HG03025 (cell line): ENCODE results near the gene HOXA1.
A peak's percentile ranks its signal among the peaks of the same experiment; 100 is the strongest.

Source experiments
- ATAC-seq: cut with Tn5 transposase; IDR thresholded peaks from one replicate; pipeline ENCODE4 v1.9.1; 2021; ENCODE audit warnings: mild to moderate bottlenecking, moderate library complexity; ENCODE audit not compliant: unreplicated experiment, low FRiP score

The HOXA1 gene

GRCh38 chr7:27106901-27107240 is 11.1 kb upstream of the HOXA1 start:
- ATAC-seq, result no peak

DNA sequence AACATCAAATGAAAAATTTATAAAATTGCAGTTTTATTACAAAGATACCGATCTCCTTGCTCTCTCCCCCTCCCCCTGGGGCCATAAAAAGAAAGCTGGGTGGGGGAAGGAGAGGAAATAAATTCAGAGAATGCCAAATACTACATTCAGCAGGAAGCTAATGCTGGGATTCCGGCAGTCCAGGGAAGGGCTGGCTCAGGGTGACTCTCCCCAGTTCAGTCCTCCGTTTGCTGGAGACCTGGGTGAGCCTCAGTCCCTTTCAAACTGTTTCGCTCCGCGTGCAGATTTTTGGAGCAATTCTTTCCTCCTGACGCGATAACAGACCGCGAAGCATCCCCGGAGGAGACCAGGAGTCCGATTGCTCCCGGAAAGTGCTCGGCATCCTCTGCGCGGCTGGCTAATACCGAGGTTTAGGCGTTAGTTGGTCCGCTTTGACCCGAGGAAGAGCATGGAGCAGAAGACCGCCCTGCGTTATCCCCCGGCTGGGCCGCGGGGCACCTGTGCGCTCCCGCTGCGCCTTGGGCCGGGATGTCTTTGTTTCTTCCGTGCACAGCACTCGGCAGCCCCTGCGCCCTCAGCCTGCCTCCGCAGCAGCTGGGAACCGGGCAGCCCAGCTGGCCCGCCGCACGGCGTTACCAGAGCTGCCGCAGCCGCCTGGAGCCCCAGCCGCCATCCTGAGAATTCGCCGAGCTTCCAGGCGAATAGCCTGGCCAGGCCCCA is 10.5 kb upstream of the HOXA1 start:
- ATAC-seq, result no peak

GRCh38 chr7:27105301-27106031 is 9.7 kb upstream of the HOXA1 start:
- ATAC-seq, result no peak

- ATAC-seq, result no peak
These were observed 8.7 kb upstream of the HOXA1 start for GRCh38 chr7:27104341-27105058.

DNA sequence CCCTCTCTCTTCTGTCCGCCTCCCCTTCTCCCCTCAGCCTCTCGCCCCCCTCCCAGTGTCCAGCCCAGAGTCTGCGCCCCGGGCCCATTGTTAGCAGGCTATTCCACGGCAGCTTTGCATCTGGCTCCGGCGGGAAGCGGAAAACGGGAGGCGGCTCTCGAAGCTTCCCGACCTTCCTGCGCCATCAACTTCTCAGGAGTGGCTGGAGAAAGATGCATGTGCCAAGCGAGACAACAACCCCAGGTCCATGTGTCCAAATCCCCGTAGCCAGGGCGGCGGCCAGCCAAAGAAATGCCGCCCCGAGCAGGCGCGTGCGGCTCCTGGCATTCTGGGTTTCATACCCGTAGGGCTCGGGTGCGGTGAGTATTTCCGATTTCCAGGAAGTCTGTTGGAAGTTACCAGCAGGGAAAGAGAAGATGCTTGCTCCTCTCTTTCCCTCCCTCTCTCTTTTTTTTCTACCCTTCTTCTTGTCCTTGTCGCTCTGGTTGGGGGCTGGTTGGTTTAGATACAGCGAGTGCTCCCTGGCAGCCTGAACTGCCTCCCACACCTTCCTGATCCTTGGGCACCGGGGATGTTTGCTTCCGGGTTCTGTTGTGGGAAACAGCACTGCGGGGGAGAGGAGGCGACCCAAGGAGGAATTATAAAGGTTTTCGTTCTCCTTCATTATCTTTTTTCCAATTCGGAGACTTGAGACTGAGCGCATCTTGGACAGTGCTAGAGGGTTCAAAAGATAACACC is 7.9 kb upstream of the HOXA1 start:
- ATAC-seq, result no peak

- ATAC-seq, result no peak
These were observed 7.0 kb upstream of the HOXA1 start, which contains the start of gene HOXA2 for GRCh38 chr7:27102581-27103442. Gene HOXA2 (minus strand): TSS chr7:27102683. CDS start chr7:27102500, 183 bp downstream.

- ATAC-seq, result no peak
These were observed 6.3 kb upstream of the HOXA1 start for GRCh38 chr7:27101957-27102580.

GRCh38 chr7:27101171-27101956 is 5.6 kb upstream of the HOXA1 start:
- ATAC-seq, result no peak

GRCh38 chr7:27100694-27101170 is 4.9 kb upstream of the HOXA1 start:
- ATAC-seq, result no peak

GRCh38 chr7:27099453-27100370 is 3.9 kb upstream of the HOXA1 start:
- no peak for ATAC-seq

- no peak for ATAC-seq
These were observed 3.0 kb upstream of the HOXA1 start for GRCh38 chr7:27098578-27099451.

DNA sequence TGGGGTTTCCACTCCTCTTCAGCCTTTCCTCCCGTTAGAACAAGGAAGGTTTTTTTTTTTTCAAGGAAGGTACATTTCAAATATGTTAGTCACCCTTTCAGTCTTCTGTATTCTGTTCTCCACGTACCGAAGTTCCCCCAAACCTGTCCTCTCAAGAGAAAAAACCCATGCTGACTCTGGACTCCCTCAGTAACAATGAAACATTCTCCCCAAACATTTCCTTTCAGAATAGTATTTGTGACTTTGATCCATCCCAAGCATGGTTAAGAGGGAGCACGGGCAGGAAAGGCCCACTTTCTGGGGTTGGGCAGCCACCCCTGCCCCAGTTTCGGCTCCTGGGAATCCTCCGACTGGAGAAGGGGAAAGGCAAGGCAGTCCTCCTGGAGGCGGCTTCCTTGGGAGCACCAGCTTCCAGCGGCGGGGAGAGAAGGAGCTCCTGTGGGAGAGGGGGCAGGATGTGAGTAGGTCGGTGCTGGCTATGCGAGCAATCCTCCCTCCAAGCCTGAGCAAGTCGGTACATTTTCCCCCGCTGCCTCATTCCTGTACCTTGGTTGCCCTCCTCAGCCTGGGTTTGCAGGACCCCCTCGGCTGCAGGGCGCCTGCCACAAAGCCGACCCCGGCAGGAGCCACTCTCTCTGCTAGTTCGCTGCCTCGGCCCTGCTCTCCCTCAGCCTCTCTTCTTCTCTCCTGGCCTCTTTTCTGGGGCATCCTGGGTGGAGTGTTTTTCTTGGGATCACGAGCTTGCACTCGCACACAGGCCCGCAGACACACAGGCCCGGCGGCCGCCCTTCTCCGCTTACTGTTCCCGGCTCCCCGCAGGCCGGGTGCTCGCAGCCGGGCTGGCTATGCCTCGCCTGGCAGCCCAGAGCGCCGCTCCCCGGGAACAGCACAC is 2.1 kb upstream of the HOXA1 start:
- ATAC-seq, result no peak

GRCh38 chr7:27096768-27097514 is 1.1 kb upstream of the HOXA1 start:
- ATAC-seq, result peak; percentile 16

DNA sequence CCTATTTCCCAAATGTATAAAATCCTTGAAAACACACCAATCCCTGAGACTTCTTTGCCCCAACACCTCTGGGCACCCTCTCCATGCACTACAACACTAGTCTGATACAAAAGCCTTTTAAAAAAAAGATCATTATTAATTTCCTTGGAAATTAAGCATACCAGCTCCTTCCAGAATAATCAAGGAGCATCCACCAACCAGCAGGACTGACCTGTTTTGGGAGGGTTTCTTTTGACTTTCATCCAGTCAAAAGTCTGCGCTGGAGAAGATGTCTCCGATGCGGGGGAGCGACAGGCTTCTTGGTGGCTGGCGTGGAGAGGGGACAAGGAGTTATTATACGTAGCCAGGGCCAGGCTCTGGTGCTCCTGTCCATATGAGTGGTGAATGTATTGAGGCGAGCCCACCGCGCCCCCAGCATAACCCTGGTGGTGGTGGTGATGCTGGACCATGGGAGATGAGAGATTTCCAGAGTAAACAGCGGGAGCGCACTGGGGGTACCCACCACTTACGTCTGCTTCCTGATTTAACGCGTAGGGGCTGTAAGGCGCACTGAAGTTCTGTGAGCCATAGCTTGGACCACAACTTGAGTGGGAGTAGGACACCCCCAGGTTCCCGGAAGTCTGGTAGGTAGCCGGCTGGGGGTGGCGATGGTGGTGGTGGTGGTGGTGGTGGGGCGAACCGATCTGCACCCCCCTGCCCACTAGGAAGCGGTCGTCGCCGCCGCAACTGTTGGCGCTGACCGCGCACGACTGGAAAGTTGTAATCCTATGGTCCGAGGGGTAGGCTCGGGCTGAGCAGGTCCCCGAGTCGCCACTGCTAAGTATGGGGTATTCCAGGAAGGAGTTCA is 527 bp downstream of the HOXA1 start:
- ATAC-seq, result peak; percentile 4
